K562 (cell line): ENCODE results near the gene PAK1IP1. TPM values are rescaled to one million over a fixed set of nuclear protein-coding genes. Genes with fewer than 3 reads are reported as not detected.
A peak's percentile ranks its signal among the peaks of the same experiment; 100 is the strongest.

Experiments used
- ATF6 ChIP-seq: sonication (generic); formaldehyde crosslinking; IDR thresholded peaks from 2 replicates; pipeline ENCODE4 v1.4.0; 2020; ENCODE audit warnings: mild to moderate bottlenecking, missing genetic modification reagents
- BRD9 ChIP-seq: fragments of 450-650 bp; IDR thresholded peaks from 2 replicates; pipeline ENCODE4 v1.6.1; 2018; ENCODE audit warnings: low read depth; ENCODE audit not compliant: partially characterized antibody
- BRF1 ChIP-seq: IDR thresholded peaks from 3 replicates; pipeline ENCODE4 v1.6.1; 2011; ENCODE audit warnings: borderline replicate concordance, mild to moderate bottlenecking; ENCODE audit not compliant: insufficient read length; ENCODE audit errors: extremely low read depth
- DACH1 ChIP-seq: fragments of 450-650 bp; IDR thresholded peaks from 2 replicates; pipeline ENCODE4 v1.6.1; 2018; ENCODE audit not compliant: partially characterized antibody
- EP400 ChIP-seq: fragments of 450-650 bp; IDR thresholded peaks from 2 replicates; pipeline ENCODE4 v1.6.1; 2017; ENCODE audit warnings: antibody characterized with exemption, mild to moderate bottlenecking, moderate library complexity
- EWSR1 ChIP-seq: fragments of 450-650 bp; IDR thresholded peaks from 2 replicates; pipeline ENCODE4 v1.6.1; 2018; ENCODE audit warnings: borderline replicate concordance, mild to moderate bottlenecking, low read depth, moderate library complexity; ENCODE audit not compliant: partially characterized antibody
- HDAC2 ChIP-seq: fragments of 450-650 bp; IDR thresholded peaks from 2 replicates; pipeline ENCODE4 v1.6.1; 2016; ENCODE audit warnings: mild to moderate bottlenecking
- HNRNPH1 ChIP-seq: fragments of 200-400 bp; formaldehyde crosslinking; optimal IDR thresholded peaks from 2 replicates; pipeline ENCODE3; 2017; ENCODE audit warnings: low read depth, mild to moderate bottlenecking, low read length, moderate library complexity
- MTA1 ChIP-seq: fragments of 450-650 bp; IDR thresholded peaks from 2 replicates; pipeline ENCODE4 v1.6.1; 2017; ENCODE audit warnings: borderline replicate concordance
- PTBP1 ChIP-seq: fragments of 200-400 bp; formaldehyde crosslinking; IDR thresholded peaks from 2 replicates; pipeline ENCODE4 v1.6.1; 2017; ENCODE audit warnings: low read depth, low read length
- PTRF ChIP-seq: fragments of 450-650 bp; IDR thresholded peaks from 2 replicates; pipeline ENCODE4 v1.6.1; 2016; ENCODE audit warnings: mild to moderate bottlenecking, missing genetic modification characterization, missing compliant biosample characterization
- SREBF2 ChIP-seq: sonication (generic); formaldehyde crosslinking; IDR thresholded peaks from 2 replicates; pipeline ENCODE4 v1.4.0; 2020; ENCODE audit warnings: mild to moderate bottlenecking, missing genetic modification reagents
- SRF ChIP-seq, 2 experiments: fragments of 250-450, 450-650 bp in 1 of 2; sonication (Bioruptor Pico) in 1 of 2; sonication (generic) in 1 of 2; formaldehyde crosslinking; IDR thresholded peaks; 2 replicates each; pipeline versions ENCODE4 v1.5.0 to v1.5.1; 2020 to 2022; ENCODE audit warnings: mild to moderate bottlenecking in 1 of 2, missing genetic modification reagents in 1 of 2
- SRSF1 ChIP-seq: fragments of 200-400 bp; formaldehyde crosslinking; IDR thresholded peaks from 2 replicates; pipeline ENCODE4 v1.6.1; 2017; ENCODE audit warnings: mild to moderate bottlenecking, low read depth, low read length, moderate library complexity
- SRSF9 ChIP-seq: fragments of 200-400 bp; formaldehyde crosslinking; IDR thresholded peaks from 2 replicates; pipeline ENCODE4 v1.6.1; 2017; ENCODE audit warnings: low read depth, low read length, borderline replicate concordance
- USF2 ChIP-seq: sonication (generic); formaldehyde crosslinking; IDR thresholded peaks from 2 replicates; pipeline ENCODE4 v1.5.0; 2020; ENCODE audit warnings: missing genetic modification reagents
- YBX1 ChIP-seq: fragments of 450-650 bp; IDR thresholded peaks from 2 replicates; pipeline ENCODE4 v1.7.1; 2016; ENCODE audit warnings: mild to moderate bottlenecking
- ZHX1 ChIP-seq: fragments of 150-350 bp; conservative IDR thresholded peaks from 2 replicates; pipeline ENCODE4 v1.6.1; 2014; ENCODE audit warnings: low read length
- ZKSCAN3 ChIP-seq: fragments of 250-450 bp; sonication (Bioruptor Pico); IDR thresholded peaks from 2 replicates; pipeline ENCODE4 v1.4.0; 2020
- ZNF436 ChIP-seq: fragments of 250-450, 450-650 bp; sonication (Bioruptor Pico); formaldehyde crosslinking; IDR thresholded peaks from 2 replicates; pipeline ENCODE4 v1.7.0; 2020; ENCODE audit warnings: mild to moderate bottlenecking
- ZNF589 ChIP-seq: fragments of 200-800 bp; sonication (Bioruptor generic); IDR thresholded peaks from 2 replicates; pipeline ENCODE4 v1.6.1; 2016; ENCODE audit warnings: low read depth, missing genetic modification characterization, missing compliant biosample characterization
- ZNF699 ChIP-seq: fragments of 250-450 bp; sonication (Bioruptor Pico); IDR thresholded peaks from 2 replicates; pipeline ENCODE4 v1.8.0; 2021; ENCODE audit warnings: mild to moderate bottlenecking, moderate library complexity; ENCODE audit not compliant: insufficient replicate concordance
- ZNF707 ChIP-seq: fragments of 250-450 bp; sonication (Bioruptor Pico); conservative IDR thresholded peaks from 2 replicates; pipeline ENCODE4 v1.8.0; 2022; ENCODE audit warnings: inconsistent platforms, mild to moderate bottlenecking, moderate library complexity
- ZSCAN29 ChIP-seq: fragments of 450-650 bp; IDR thresholded peaks from 2 replicates; pipeline ENCODE4 v1.6.1; 2017
- polyA plus RNA-seq, 8 experiments: library from polyadenylated mRNA; depleted of rRNA in 4 of 8; stranded (reverse) in 5 of 8; unstranded in 3 of 8; fragments of >200 nt; fragmentation: Nextera tagmentation in 2 of 8; fragmentation: Illumina TruSeq in 1 of 8; extraction: Ambion mirVana in 2 of 8; extraction: Trizol in 1 of 8; gene quantifications; 2 replicates each; pipeline versions ENCODE4 v1.2.1 to v1.2.3, GENCODE V29; 2011 to 2014; ENCODE audit warnings: inconsistent platforms in 1 of 8, missing spikeins in 1 of 8
- total RNA-seq, 7 experiments: library from RNA; depleted of rRNA in 6 of 7; stranded (reverse); fragments of >200 nt in 6 of 7; fragmentation: Illumina TruSeq in 2 of 7; extraction: Trizol in 2 of 7; gene quantifications; 2 replicates each; pipeline versions ENCODE4 v1.2.1 to v1.2.3, GENCODE V29; 2011 to 2021; ENCODE audit warnings: low replicate concordance in 1 of 7

PAK1IP1 gene
- total and polyA plus RNA-seq, 9 of the 15 experiments (the other 6 are each of a cell fraction or from before 2014, with no cell fraction given) = 50.0 to 200 (median 87.0) TPM

GRCh38 chr6:10722820-10723566 lies 28.2 kb downstream of the PAK1IP1 start, which contains the start of gene TMEM14C (continued):
- no peak for TF ChIP-seq ZHX1
- TF ChIP-seq HNRNPH1 = no peak
- no peak for TF ChIP-seq PTRF (tag)
- TF ChIP-seq BRF1 = no peak
- TF ChIP-seq SREBF2 = no peak
- TF ChIP-seq ZNF699 (CRISPR knock-in tag) = no peak
- peak; percentile 98 for TF ChIP-seq ZSCAN29
- TF ChIP-seq BRD9 = peak; percentile 75
- TF ChIP-seq PTBP1 = no peak
- peak; percentile 18; the same call in 1 of the 2 replicates for TF ChIP-seq ZNF589
- peak in 1 of 2 experiments; percentile 81; a peak in 2 of 4 replicates for TF ChIP-seq SRF (CRISPR knock-in tag; IDR thresholded peaks at IDR 0.05)
- TF ChIP-seq HDAC2 = no peak; the same call in 1 of the 2 replicates
- TF ChIP-seq ZKSCAN3 (CRISPR knock-in tag) = no peak
- no peak for TF ChIP-seq YBX1
- no peak for TF ChIP-seq ATF6 (CRISPR knock-in tag)
- peak; percentile 95 for TF ChIP-seq EP400
- no peak for TF ChIP-seq SRSF9
- no peak for TF ChIP-seq DACH1
- peak; percentile 91; the same call in 1 of the 2 replicates for TF ChIP-seq USF2 (CRISPR knock-in tag)
- TF ChIP-seq ZNF707 (CRISPR knock-in tag) = no peak
- 0 out of 2 replicates have a peak, but pooled peaks have one; percentile 1 for TF ChIP-seq MTA1
- no peak for TF ChIP-seq ZNF436 (CRISPR knock-in tag)
- TF ChIP-seq EWSR1 = no peak
- no peak for TF ChIP-seq SRSF1
